Stimulated activated CD8-positive, alpha-beta memory T cell treated with anti-CD3 and anti-CD28 coated beads, Interleukin-4, amount 100 ng/mL, for 1 hour (primary cell): Measurements from ENCODE around the gene ZNF625.
A peak's percentile ranks its signal among the peaks of the same experiment; 100 is the strongest.

Experiments
- DNase-seq, 2 donors: peaks; one replicate each; pipeline ENCODE4 v3.0.0-alpha.2; 2020; ENCODE audit warnings: low read depth in 2 of 2, low spot score in 1 of 2

The ZNF625 gene

GRCh38 chr19:12156223-12157058 is at the start of gene ZNF625:
TSS of gene ZNF625 (minus strand) at chr19:12156734. CDS start at chr19:12156558, 176 bp downstream.
- DNase-seq = no peak

DNA sequence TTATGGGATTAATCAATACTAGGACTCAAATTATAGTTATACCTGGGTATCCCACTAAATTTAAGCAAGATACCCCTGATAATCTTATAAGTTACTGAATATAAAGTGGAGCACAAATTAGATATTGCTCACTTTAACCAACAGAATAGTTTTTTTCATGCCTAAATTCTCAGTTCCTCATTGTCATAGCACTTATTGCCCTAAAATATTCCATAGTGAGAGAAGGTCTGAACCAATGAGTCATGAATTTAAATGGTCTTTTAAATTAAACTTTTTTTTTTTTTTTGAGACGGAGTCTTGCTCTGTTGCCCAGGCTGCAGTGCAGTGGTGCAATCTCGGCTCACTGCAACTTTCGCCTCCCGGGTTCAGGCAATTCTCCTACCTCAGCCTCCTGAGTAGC is 48.8 kb upstream of the ZNF625 start:
- DNase-seq = no peak

- DNase-seq = peak in 1 of 2 donors; percentile 38
Observed at GRCh38 chr19:12202250-12202649, 45.7 kb upstream of the ZNF625 start.

GRCh38 chr19:12199757-12200419 is 43.4 kb upstream of the ZNF625 start:
- DNase-seq = no peak

GRCh38 chr19:12198136-12198535 is 41.6 kb upstream of the ZNF625 start:
- no peak for DNase-seq

- peak; percentile 24 to 56 for DNase-seq
Observed at GRCh38 chr19:12194827-12195731, 38.5 kb upstream of the ZNF625 start.

DNA sequence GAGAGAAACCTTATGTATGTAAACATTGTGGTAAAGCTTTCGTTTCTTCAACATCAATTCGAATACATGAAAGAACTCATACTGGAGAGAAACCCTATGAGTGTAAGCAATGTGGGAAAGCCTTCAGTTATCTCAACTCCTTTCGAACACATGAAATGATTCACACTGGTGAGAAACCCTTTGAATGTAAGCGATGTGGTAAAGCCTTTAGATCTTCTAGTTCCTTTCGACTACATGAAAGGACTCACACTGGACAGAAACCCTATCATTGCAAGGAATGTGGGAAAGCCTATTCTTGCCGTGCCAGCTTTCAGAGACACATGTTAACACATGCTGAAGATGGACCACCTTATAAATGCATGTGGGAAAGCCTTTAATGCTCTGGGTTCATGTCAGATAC is 31.1 kb upstream of the ZNF625 start:
- DNase-seq = no peak

GRCh38 chr19:12180377-12180776 is 23.8 kb upstream of the ZNF625 start:
- DNase-seq = no peak

DNA sequence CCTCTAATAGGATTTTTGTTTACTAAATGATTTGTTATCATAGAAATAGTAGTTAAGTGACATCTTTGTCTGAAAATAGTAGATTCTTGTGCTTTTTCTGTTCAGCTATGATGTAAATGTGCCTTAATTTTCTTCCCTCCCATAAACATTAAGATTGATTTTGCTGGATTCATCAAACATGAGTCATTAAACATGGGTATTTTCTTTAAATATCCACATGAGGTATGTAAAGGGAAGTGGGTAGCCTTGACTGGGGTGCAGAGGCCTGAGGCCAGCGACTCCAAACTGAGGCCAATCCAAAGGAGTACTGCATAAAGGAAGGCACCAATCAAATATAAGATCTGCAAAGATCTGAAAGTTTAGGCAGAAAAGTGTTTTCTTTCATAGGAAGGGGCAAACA is 10.1 kb upstream of the ZNF625 start:
- DNase-seq = no peak

GRCh38 chr19:12163826-12164225 is 7.3 kb upstream of the ZNF625 start:
- DNase-seq = no peak

GRCh38 chr19:12162882-12163806 is 6.6 kb upstream of the ZNF625 start, which contains the start of gene ZNF136:
TSS of gene ZNF136 (plus strand) at chr19:12163096. CDS start at chr19:12163204, 108 bp downstream.
- DNase-seq = peak; percentile 72 to 84

DNA sequence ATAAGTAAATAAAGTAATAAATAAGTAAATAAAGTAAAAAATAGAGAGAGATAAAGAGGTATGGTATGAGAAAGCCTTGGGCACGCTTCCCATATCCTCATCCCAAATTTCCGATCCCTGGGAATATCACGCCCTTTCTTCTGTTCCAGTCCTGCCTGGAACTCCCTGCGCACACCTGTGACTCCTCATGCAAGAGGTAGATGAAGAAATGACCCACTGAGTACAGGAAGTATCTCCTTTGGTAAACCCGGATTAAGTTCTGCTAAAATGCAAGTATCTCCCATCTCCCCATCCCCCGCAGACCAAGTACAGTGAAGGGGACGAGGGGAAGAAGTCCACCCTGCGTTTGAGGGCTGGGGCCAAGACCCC is 6.0 kb upstream of the ZNF625 start:
- DNase-seq = no peak

DNA sequence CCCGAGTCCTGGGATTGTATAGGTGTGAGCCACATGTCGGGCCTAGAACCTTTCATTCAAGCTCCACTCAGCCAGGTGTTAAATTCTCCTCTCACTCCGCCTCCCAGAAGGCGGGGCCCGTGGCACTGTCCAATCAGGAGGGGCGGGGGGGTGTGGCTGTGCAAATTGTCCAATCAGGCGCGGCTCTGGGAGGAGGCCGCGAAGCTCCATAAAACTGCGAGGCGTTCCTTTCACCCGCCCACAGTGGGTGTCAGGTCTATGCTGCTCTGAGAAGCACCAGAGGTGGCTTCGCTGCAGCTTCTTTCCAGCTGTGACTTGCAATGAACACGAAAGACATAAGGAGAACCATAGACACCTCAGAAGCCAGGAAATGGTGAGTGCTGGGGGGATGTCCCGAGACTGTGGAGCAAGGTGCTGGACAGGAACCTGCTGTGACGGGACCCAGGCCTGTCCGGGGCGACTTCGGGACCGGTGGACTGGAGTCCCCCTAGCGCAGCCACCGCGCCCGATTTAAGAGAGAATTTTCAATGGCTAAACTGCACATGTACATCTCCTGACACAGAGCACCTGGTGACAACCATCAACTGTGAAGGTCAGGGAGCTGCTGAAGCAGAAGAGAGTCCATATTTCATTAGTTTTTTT is 3.4 kb upstream of the ZNF625 start:
- no peak for DNase-seq

DNA sequence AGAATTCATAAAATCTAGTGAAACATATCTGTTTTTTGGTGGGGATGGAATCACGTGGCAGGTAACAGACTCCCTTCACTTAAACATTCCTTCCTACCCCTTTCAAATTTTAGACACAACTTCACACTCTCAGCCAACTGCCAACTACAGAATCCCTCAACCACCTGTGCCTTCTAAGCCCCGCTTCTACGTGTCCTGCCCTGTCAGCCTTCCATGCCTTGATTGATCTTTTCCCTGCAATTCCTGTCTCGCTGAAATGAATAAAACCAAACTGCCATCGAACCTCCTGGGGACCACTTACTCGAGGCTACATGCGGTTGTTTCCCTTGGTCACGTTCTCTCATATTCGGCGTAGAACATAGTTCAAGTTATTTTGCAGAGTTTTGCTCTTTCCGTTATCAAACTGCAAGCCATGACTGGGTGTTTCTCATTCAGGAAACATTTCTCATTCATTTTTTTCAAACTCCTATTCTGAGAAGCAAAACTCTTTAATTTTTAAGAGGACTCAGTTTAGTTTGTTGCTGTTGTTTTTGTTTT is 1.1 kb downstream of the ZNF625 start:
- no peak for DNase-seq

GRCh38 chr19:12145348-12145747 is 11.2 kb downstream of the ZNF625 start:
- no peak for DNase-seq

DNA sequence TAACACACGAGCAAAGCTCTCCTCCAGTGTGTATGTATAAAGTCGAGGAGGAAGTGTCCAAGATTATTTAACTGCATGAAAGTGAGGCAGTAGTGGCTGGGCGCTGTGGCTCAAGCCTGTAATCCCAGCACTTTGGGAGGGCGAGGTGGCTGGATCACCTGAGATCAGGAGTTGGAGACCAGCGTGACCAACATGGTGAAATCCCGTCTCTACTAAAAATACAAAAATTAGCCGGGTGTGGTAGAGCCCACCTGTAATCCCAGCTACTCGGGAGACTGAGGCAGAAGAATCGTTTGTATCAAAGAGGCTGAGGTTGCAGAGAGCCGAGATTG is 15.2 kb downstream of the ZNF625 start:
- no peak for DNase-seq

DNA sequence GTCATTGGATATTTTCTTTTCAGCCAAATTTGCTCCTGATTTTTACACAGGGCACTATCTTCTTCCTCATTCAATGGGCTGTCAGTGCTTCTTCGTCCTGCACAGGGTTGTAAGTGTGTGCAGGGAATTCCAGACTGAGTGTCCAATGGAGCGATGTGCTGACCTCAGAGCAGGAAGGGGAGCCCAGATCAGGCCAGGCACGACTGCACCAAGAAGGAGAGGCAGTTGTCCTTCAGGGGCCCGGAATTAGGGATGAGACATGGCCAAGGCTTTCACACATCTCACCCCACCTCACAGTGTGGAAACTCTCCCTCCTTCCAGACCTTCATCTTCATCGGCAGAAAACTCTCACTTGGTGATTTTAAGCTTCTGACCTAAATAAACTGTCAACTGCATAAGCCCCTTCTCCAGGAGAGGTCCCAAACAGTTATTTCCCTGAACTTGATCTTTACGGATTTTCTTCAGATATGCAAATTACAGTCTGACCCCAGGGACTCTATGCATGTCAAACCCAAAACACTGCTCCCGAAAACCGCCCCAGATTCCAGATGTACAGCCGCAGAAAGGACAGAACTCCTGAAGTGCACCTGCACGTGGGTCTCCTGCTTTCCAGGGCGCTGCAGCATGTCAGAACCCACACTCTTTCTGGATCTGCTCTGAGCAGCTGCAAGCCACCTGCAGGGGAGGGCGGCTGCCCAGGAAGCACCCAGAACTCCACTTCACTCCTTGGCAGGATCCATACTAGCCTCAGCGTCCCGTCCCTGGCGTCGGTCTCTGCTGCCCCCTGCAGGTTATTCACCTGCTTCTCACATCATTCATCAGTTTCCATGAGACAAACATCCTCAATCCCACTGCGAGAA is 15.8 kb downstream of the ZNF625 start:
- DNase-seq = peak; percentile 69 to 75

- peak; percentile 72 to 78 for DNase-seq
Observed at GRCh38 chr19:12139885-12140544, 16.5 kb downstream of the ZNF625 start, which contains the start of gene ZNF20. TSS of gene ZNF20 (minus strand) at chr19:12140350. CDS start at chr19:12140182, 168 bp downstream.
